BJ (cell line): Measurements from ENCODE around the gene ZNF81. TPM values are rescaled to one million over a fixed set of nuclear protein-coding genes. Genes with fewer than 3 reads are reported as not detected.
"Not testable (repeated sequence)": the region's sequence is repeated elsewhere in the genome, so short reads cannot be mapped to it uniquely, and the experiment has no call there.

Experiments
- CTCF ChIA-PET: fragments of 350-600 bp; formaldehyde crosslinking; extraction: SDS; loops from one replicate; lab custom pipeline; 2021; ENCODE audit warnings: antibody characterized with exemption, inconsistent platforms; lab: Yijun Ruan, JAX
- POLR2A ChIA-PET: fragments of 300-600 bp; sonication (Branson Sonifier 250); formaldehyde crosslinking; extraction: SDS; loops from one replicate; lab custom pipeline; 2021; ENCODE audit warnings: antibody characterized with exemption; lab: Charles Lee
- DNase-seq: peaks from one replicate; pipeline ENCODE4 v3.0.0-alpha.2; 2011; ENCODE audit warnings: low read depth
- H3K27me3 ChIP-seq: 2 replicates; pipeline ENCODE4 v1.6.0; 2011; ENCODE audit warnings: low read length; ENCODE audit not compliant: control insufficient read depth, insufficient read depth
- H3K36me3 ChIP-seq: 2 replicates; pipeline ENCODE4 v1.5.1; 2011; ENCODE audit warnings: low read length; ENCODE audit not compliant: control insufficient read depth, insufficient read depth
- H3K4me3 ChIP-seq: 2 replicates; pipeline ENCODE4 v1.5.1; 2011; ENCODE audit warnings: low read depth, mild to moderate bottlenecking, control low read depth, low read length
- CTCF ChIP-seq: IDR thresholded peaks from 2 replicates; pipeline ENCODE4 v1.5.1; 2011; ENCODE audit warnings: low read depth, mild to moderate bottlenecking, control low read depth, inconsistent platforms, low read length, moderate library complexity; ENCODE audit not compliant: insufficient read depth
- polyA plus RNA-seq: library from polyadenylated mRNA; depleted of rRNA; stranded (reverse); fragments of >200 nt; gene quantifications from 2 replicates; pipeline ENCODE4 v1.2.3, GENCODE V29; 2011

ZNF81 gene
- polyA plus RNA-seq, 1 experiment: 2.6 TPM

- no peak for DNase-seq
- CTCF ChIA-PET: interaction anchor here (0.6 kb wide), 1 partner anchor 35 kb away, joined by 3 read pairs; no protein-coding TSS in a partner anchor
- H3K27me3 ChIP-seq: no peaks in the 10 kb centered on the region
- H3K4me3 ChIP-seq: no peak overlapping the region
- POLR2A ChIA-PET: no interaction called here
- no peak for TF ChIP-seq CTCF
- no peaks in the 10 kb centered on the region for H3K36me3 ChIP-seq
Measured at GRCh38 chrX:47804315-47804714, 32.4 kb upstream of the ZNF81 start.

GRCh38 chrX:47805844-47806243 is 30.9 kb upstream of the ZNF81 start:
- CTCF ChIA-PET, DNase-seq, POLR2A ChIA-PET, H3K27me3 ChIP-seq, H3K4me3 ChIP-seq, H3K36me3 ChIP-seq: not testable (repeated sequence)

GRCh38 chrX:47806415-47807271 is 30.1 kb upstream of the ZNF81 start:
- DNase-seq, POLR2A ChIA-PET, H3K36me3 ChIP-seq, H3K27me3 ChIP-seq, CTCF ChIA-PET, H3K4me3 ChIP-seq: not testable (repeated sequence)

- DNase-seq, CTCF ChIA-PET, POLR2A ChIA-PET, H3K36me3 ChIP-seq, H3K4me3 ChIP-seq, H3K27me3 ChIP-seq: not testable (repeated sequence)
Measured at GRCh38 chrX:47807272-47807538, 29.5 kb upstream of the ZNF81 start.

- no peaks in the 10 kb centered on the region for H3K27me3 ChIP-seq
- H3K4me3 ChIP-seq: no peak overlapping the region
- CTCF ChIA-PET: no interaction called here
- DNase-seq: no peak
- no peaks in the 10 kb centered on the region for H3K36me3 ChIP-seq
- TF ChIP-seq CTCF: no peak
- POLR2A ChIA-PET: no interaction called here
Measured at GRCh38 chrX:47807548-47807947, 29.2 kb upstream of the ZNF81 start.

- DNase-seq: no peak
- TF ChIP-seq CTCF: no peak
- ChIA-PET CTCF (no interaction called here), POLR2A (no interaction called here)
- Histone ChIP-seq H3K27me3 (no peaks in the 10 kb centered on the region), H3K4me3 (no peak overlapping the region), H3K36me3 (no peaks in the 10 kb centered on the region)
Measured at GRCh38 chrX:47808904-47809788, 27.6 kb upstream of the ZNF81 start.
